ENCODE measurements around the gene TTC24.

DNA sequence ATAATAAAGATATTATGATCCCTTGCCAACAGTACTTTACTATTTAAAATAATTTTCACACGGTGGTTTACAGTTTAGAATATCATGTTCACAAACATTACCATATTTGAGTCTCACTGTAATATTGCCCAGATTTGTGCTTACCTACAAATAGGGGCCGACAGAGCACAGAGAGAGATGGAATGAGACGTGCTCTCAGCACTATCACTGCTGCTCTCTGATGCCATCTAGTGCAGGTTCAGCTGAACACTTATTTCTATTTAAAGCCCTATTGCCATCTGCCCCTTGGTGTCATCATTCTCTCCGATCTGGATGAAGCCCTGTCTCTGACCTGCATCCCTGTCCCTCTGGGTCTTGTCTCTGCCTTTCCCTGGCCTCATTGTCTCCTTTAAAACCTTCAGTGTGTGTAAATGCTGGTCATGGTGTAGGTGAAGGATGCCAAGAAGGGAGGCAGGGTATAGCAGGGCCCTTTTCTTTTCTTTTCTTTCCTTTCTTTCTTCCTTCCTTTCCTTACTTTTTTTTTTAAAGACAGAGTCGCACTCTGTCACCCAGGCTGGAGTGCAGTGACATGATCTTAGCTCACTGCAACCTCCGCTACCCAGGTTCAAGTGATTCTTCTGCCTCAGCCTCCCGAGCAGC is 28.6 kb downstream of the TTC24 start:
- TF ChIP-seq, protein P1, sequence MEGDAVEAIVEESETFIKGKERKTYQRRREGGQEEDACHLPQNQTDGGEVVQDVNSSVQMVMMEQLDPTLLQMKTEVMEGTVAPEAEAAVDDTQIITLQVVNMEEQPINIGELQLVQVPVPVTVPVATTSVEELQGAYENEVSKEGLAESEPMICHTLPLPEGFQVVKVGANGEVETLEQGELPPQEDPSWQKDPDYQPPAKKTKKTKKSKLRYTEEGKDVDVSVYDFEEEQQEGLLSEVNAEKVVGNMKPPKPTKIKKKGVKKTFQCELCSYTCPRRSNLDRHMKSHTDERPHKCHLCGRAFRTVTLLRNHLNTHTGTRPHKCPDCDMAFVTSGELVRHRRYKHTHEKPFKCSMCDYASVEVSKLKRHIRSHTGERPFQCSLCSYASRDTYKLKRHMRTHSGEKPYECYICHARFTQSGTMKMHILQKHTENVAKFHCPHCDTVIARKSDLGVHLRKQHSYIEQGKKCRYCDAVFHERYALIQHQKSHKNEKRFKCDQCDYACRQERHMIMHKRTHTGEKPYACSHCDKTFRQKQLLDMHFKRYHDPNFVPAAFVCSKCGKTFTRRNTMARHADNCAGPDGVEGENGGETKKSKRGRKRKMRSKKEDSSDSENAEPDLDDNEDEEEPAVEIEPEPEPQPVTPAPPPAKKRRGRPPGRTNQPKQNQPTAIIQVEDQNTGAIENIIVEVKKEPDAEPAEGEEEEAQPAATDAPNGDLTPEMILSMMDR (conservative IDR thresholded peaks at IDR 0.05) = peak; percentile 90
- TF ChIP-seq ZFX (IDR thresholded peaks at IDR 0.05) = no peak
